GM23338 (cell line): ENCODE results near the gene TMEM117. TPM values are rescaled to one million over a fixed set of nuclear protein-coding genes. Genes with fewer than 3 reads are reported as not detected.

Experiments
- ATAC-seq: fragments of 200-7000 bp; cut with Tn5 transposase; 3 replicates; pipeline ENCODE4 v1.9.1; 2020
- DNase-seq: peaks from one replicate; pipeline ENCODE4 v3.0.0-alpha.2; 2015; ENCODE audit warnings: low spot score
- H2AFZ ChIP-seq: fragments of 200-600 bp; sonication (generic); 2 replicates; pipeline ENCODE4 v1.8.0; 2016; ENCODE audit warnings: antibody characterized with exemption, mild to moderate bottlenecking, moderate library complexity
- H3F3A ChIP-seq: fragments of 200-600 bp; sonication (generic); replicated peaks from 2 replicates; pipeline ENCODE4 v1.8.0; 2017; ENCODE audit warnings: antibody characterized with exemption, mixed run types, low read depth
- H3K27ac ChIP-seq: fragments of 200-600 bp; sonication (generic); 2 replicates; pipeline ENCODE4 v1.6.1; 2016; ENCODE audit warnings: low read depth
- H3K27me3 ChIP-seq: fragments of 200-600 bp; sonication (generic); 2 replicates; pipeline ENCODE4 v1.8.0; 2016; ENCODE audit warnings: mild to moderate bottlenecking, mixed run types, moderate library complexity; ENCODE audit not compliant: insufficient read depth
- H3K36me3 ChIP-seq: fragments of 200-600 bp; sonication (generic); 2 replicates; pipeline ENCODE4 v1.8.0; 2016; ENCODE audit warnings: mild to moderate bottlenecking; ENCODE audit not compliant: insufficient read depth
- H3K4me1 ChIP-seq: fragments of 200-600 bp; sonication (generic); 2 replicates; pipeline ENCODE4 v1.8.0; 2016; ENCODE audit warnings: mild to moderate bottlenecking, moderate library complexity; ENCODE audit not compliant: insufficient read depth
- H3K4me2 ChIP-seq: fragments of 200-600 bp; sonication (generic); 2 replicates; pipeline ENCODE4 v1.7.1; 2017; ENCODE audit warnings: mixed run types
- H3K4me3 ChIP-seq: fragments of 200-600 bp; sonication (generic); 2 replicates; pipeline ENCODE4 v1.6.1; 2016; ENCODE audit warnings: mixed run types
- H3K79me2 ChIP-seq: fragments of 200-600 bp; sonication (generic); replicated peaks from 2 replicates; pipeline ENCODE4 v1.8.0; 2017; ENCODE audit warnings: mild to moderate bottlenecking; ENCODE audit not compliant: insufficient read depth
- H3K9me2 ChIP-seq: fragments of 200-600 bp; sonication (generic); 2 replicates; pipeline ENCODE4 v1.8.0; 2017; ENCODE audit not compliant: insufficient read depth
- H4K20me1 ChIP-seq: fragments of 200-600 bp; sonication (generic); replicated peaks from 2 replicates; pipeline ENCODE4 v1.8.0; 2017; ENCODE audit warnings: mild to moderate bottlenecking; ENCODE audit not compliant: insufficient read depth
- H3K27ac Mint-ChIP-seq: 2 replicates; pipeline ENCODE4 v1.8.0; 2020; ENCODE audit warnings: inconsistent platforms, mild to moderate bottlenecking, moderate library complexity, mixed read lengths
- H3K27me3 Mint-ChIP-seq: 3 replicates; pipeline ENCODE4 v1.8.0; 2022; ENCODE audit warnings: low read depth, mild to moderate bottlenecking, moderate library complexity, mixed read lengths, inconsistent platforms; ENCODE audit not compliant: insufficient read depth, poor library complexity
- H3K36me3 Mint-ChIP-seq: 3 replicates; pipeline ENCODE4 v1.8.0; 2021; ENCODE audit warnings: low read depth, mild to moderate bottlenecking, inconsistent platforms, moderate library complexity, mixed read lengths
- H3K4me1 Mint-ChIP-seq: 3 replicates; pipeline ENCODE4 v1.8.0; 2020; ENCODE audit warnings: mild to moderate bottlenecking, inconsistent platforms, mixed read lengths
- H3K4me3 Mint-ChIP-seq: 3 replicates; pipeline ENCODE4 v1.8.0; 2021; ENCODE audit warnings: moderate library complexity, mild to moderate bottlenecking, inconsistent platforms, mixed read lengths
- H3K9me3 Mint-ChIP-seq: 3 replicates; pipeline ENCODE4 v1.8.0; 2020; ENCODE audit warnings: moderate library complexity, mild to moderate bottlenecking, inconsistent platforms, mixed read lengths
- CREB1 ChIP-seq: fragments of 250-450 bp; sonication (Bioruptor Pico); IDR thresholded peaks from 2 replicates; pipeline ENCODE4 v1.5.0; 2020; ENCODE audit warnings: low read depth, mild to moderate bottlenecking, moderate library complexity
- EZH2 ChIP-seq: fragments of 200-600 bp; sonication (generic); IDR thresholded peaks from one replicate; pipeline ENCODE4 v1.8.0; 2017; ENCODE audit warnings: antibody characterized with exemption, mild to moderate bottlenecking, low read depth; ENCODE audit not compliant: unreplicated experiment
- EZH2phosphoT487 ChIP-seq: fragments of 200-600 bp; sonication (generic); IDR thresholded peaks from one replicate; pipeline ENCODE4 v1.8.1; 2018; ENCODE audit warnings: antibody characterized with exemption; ENCODE audit not compliant: unreplicated experiment
- JUNB ChIP-seq: IDR thresholded peaks from one replicate; pipeline ENCODE4 v1.6.1; 2016; ENCODE audit warnings: antibody characterized with exemption; ENCODE audit not compliant: unreplicated experiment
- NANOG ChIP-seq: IDR thresholded peaks from 2 replicates; pipeline ENCODE4 v1.6.1; 2016; ENCODE audit warnings: antibody characterized with exemption, borderline replicate concordance
- POLR2AphosphoS5 ChIP-seq: IDR thresholded peaks from 2 replicates; pipeline ENCODE4 v1.6.1; 2016; ENCODE audit warnings: antibody characterized with exemption, low read depth
- STAT1 ChIP-seq: IDR thresholded peaks from one replicate; pipeline ENCODE4 v1.6.1; 2016; ENCODE audit warnings: antibody characterized with exemption; ENCODE audit not compliant: unreplicated experiment
- ZNF114 ChIP-seq: fragments of 250-450 bp; sonication (Bioruptor Pico); IDR thresholded peaks from 2 replicates; pipeline ENCODE4 v1.5.0; 2020; ENCODE audit warnings: mild to moderate bottlenecking, moderate library complexity
- ZNF331 ChIP-seq: fragments of 250-450 bp; sonication (Bioruptor Pico); IDR thresholded peaks from 2 replicates; pipeline ENCODE4 v1.5.0; 2020; ENCODE audit warnings: low read depth, mild to moderate bottlenecking, moderate library complexity
- polyA plus RNA-seq: library from polyadenylated mRNA; unstranded; fragments of >200 nt; fragmentation: Nextera tagmentation; extraction: Ambion mirVana; gene quantifications from 2 replicates; pipeline ENCODE4 v1.2.1, GENCODE V29; 2016
- total RNA-seq: library from RNA; depleted of rRNA; stranded (reverse); fragments of >200 nt; shearing (Covaris generic); gene quantifications from 2 replicates; pipeline ENCODE4 v1.2.3, GENCODE V29; 2014
- TF ChIP-seq, protein P1 (sequence below): IDR thresholded peaks from 2 replicates; pipeline ENCODE4 v1.6.1; 2016; ENCODE audit warnings: antibody characterized with exemption
- TF ChIP-seq, protein P2 (sequence below): fragments of 250-450 bp; sonication (Bioruptor Pico); IDR thresholded peaks from 2 replicates; pipeline ENCODE4 v1.5.0; 2020; ENCODE audit warnings: mild to moderate bottlenecking, moderate library complexity
- TF ChIP-seq, protein P3 (sequence below): IDR thresholded peaks from one replicate; pipeline ENCODE4 v1.6.1; 2018; ENCODE audit warnings: antibody characterized with exemption; ENCODE audit not compliant: unreplicated experiment
- TF ChIP-seq, protein P4 (sequence below), 2 experiments: fragments of 200-600 bp in 1 of 2; sonication (generic) in 1 of 2; conservative IDR thresholded peaks; 2 replicates each; pipeline versions ENCODE4 v1.5.1 to v1.6.1; 2016 to 2017; ENCODE audit warnings: antibody characterized with exemption in 2 of 2, low read depth in 2 of 2, mild to moderate bottlenecking in 2 of 2, moderate library complexity in 1 of 2

The TMEM117 gene
- total and polyA plus RNA-seq, 2 experiments from 2014 or later = 0.94 to 1.6 TPM

DNA sequence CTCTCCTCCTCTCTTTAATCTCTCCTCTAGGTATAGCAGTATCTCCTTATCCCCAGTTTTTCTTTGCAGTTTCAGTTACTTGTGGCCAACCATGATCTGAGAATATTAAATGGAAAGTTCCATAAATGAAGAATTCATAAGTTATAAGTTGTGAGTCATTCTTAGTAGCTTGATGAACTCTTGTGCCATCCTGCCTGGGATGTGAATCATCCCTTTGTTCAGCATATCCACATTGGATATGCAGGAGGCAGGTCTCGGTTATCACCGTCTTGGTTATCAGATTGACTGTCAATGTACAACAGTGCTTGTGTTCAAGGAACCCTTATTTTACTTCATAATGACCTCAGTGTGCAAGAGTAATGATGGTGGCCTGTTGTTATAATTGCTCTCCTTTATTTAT is 134.0 kb downstream of the TMEM117 start:
- H3K4me1 Mint-ChIP-seq = peaks cover 6% of the 10 kb centered on the region; the same call in 1 of the 3 replicates
- TF ChIP-seq ZNF331 (CRISPR knock-in tag) (no peak), EZH2phosphoT487 (no peak), POLR2AphosphoS5 (no peak), CREB1 (CRISPR knock-in tag) (no peak), EZH2 (no peak), STAT1 (no peak), NANOG (no peak), ZNF114 (CRISPR knock-in tag) (no peak), JUNB (no peak)
- TF ChIP-seq, protein P1, sequence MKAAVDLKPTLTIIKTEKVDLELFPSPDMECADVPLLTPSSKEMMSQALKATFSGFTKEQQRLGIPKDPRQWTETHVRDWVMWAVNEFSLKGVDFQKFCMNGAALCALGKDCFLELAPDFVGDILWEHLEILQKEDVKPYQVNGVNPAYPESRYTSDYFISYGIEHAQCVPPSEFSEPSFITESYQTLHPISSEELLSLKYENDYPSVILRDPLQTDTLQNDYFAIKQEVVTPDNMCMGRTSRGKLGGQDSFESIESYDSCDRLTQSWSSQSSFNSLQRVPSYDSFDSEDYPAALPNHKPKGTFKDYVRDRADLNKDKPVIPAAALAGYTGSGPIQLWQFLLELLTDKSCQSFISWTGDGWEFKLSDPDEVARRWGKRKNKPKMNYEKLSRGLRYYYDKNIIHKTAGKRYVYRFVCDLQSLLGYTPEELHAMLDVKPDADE = no peak
- TF ChIP-seq, protein P2, sequence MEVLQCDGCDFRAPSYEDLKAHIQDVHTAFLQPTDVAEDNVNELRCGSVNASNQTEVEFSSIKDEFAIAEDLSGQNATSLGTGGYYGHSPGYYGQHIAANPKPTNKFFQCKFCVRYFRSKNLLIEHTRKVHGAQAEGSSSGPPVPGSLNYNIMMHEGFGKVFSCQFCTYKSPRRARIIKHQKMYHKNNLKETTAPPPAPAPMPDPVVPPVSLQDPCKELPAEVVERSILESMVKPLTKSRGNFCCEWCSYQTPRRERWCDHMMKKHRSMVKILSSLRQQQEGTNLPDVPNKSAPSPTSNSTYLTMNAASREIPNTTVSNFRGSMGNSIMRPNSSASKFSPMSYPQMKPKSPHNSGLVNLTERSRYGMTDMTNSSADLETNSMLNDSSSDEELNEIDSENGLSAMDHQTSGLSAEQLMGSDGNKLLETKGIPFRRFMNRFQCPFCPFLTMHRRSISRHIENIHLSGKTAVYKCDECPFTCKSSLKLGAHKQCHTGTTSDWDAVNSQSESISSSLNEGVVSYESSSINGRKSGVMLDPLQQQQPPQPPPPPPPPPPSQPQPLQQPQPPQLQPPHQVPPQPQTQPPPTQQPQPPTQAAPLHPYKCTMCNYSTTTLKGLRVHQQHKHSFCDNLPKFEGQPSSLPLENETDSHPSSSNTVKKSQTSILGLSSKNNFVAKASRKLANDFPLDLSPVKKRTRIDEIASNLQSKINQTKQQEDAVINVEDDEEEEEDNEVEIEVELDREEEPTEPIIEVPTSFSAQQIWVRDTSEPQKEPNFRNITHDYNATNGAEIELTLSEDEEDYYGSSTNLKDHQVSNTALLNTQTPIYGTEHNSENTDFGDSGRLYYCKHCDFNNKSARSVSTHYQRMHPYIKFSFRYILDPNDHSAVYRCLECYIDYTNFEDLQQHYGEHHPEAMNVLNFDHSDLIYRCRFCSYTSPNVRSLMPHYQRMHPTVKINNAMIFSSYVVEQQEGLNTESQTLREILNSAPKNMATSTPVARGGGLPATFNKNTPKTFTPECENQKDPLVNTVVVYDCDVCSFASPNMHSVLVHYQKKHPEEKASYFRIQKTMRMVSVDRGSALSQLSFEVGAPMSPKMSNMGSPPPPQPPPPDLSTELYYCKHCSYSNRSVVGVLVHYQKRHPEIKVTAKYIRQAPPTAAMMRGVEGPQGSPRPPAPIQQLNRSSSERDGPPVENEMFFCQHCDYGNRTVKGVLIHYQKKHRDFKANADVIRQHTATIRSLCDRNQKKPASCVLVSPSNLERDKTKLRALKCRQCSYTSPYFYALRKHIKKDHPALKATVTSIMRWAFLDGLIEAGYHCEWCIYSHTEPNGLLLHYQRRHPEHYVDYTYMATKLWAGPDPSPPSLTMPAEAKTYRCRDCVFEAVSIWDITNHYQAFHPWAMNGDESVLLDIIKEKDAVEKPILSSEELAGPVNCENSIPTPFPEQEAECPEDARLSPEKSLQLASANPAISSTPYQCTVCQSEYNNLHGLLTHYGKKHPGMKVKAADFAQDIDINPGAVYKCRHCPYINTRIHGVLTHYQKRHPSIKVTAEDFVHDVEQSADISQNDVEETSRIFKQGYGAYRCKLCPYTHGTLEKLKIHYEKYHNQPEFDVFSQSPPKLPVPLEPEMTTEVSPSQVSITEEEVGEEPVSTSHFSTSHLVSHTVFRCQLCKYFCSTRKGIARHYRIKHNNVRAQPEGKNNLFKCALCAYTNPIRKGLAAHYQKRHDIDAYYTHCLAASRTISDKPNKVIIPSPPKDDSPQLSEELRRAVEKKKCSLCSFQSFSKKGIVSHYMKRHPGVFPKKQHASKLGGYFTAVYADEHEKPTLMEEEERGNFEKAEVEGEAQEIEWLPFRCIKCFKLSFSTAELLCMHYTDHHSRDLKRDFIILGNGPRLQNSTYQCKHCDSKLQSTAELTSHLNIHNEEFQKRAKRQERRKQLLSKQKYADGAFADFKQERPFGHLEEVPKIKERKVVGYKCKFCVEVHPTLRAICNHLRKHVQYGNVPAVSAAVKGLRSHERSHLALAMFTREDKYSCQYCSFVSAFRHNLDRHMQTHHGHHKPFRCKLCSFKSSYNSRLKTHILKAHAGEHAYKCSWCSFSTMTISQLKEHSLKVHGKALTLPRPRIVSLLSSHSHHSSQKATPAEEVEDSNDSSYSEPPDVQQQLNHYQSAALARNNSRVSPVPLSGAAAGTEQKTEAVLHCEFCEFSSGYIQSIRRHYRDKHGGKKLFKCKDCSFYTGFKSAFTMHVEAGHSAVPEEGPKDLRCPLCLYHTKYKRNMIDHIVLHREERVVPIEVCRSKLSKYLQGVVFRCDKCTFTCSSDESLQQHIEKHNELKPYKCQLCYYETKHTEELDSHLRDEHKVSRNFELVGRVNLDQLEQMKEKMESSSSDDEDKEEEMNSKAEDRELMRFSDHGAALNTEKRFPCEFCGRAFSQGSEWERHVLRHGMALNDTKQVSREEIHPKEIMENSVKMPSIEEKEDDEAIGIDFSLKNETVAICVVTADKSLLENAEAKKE (CRISPR knock-in tag) = no peak
- TF ChIP-seq, protein P3, sequence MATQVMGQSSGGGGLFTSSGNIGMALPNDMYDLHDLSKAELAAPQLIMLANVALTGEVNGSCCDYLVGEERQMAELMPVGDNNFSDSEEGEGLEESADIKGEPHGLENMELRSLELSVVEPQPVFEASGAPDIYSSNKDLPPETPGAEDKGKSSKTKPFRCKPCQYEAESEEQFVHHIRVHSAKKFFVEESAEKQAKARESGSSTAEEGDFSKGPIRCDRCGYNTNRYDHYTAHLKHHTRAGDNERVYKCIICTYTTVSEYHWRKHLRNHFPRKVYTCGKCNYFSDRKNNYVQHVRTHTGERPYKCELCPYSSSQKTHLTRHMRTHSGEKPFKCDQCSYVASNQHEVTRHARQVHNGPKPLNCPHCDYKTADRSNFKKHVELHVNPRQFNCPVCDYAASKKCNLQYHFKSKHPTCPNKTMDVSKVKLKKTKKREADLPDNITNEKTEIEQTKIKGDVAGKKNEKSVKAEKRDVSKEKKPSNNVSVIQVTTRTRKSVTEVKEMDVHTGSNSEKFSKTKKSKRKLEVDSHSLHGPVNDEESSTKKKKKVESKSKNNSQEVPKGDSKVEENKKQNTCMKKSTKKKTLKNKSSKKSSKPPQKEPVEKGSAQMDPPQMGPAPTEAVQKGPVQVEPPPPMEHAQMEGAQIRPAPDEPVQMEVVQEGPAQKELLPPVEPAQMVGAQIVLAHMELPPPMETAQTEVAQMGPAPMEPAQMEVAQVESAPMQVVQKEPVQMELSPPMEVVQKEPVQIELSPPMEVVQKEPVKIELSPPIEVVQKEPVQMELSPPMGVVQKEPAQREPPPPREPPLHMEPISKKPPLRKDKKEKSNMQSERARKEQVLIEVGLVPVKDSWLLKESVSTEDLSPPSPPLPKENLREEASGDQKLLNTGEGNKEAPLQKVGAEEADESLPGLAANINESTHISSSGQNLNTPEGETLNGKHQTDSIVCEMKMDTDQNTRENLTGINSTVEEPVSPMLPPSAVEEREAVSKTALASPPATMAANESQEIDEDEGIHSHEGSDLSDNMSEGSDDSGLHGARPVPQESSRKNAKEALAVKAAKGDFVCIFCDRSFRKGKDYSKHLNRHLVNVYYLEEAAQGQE = no peak
- TF ChIP-seq, protein P4, sequence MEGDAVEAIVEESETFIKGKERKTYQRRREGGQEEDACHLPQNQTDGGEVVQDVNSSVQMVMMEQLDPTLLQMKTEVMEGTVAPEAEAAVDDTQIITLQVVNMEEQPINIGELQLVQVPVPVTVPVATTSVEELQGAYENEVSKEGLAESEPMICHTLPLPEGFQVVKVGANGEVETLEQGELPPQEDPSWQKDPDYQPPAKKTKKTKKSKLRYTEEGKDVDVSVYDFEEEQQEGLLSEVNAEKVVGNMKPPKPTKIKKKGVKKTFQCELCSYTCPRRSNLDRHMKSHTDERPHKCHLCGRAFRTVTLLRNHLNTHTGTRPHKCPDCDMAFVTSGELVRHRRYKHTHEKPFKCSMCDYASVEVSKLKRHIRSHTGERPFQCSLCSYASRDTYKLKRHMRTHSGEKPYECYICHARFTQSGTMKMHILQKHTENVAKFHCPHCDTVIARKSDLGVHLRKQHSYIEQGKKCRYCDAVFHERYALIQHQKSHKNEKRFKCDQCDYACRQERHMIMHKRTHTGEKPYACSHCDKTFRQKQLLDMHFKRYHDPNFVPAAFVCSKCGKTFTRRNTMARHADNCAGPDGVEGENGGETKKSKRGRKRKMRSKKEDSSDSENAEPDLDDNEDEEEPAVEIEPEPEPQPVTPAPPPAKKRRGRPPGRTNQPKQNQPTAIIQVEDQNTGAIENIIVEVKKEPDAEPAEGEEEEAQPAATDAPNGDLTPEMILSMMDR (conservative IDR thresholded peaks at IDR 0.05; ENCODE audit: low read depth in 2 of 2) = no peak
- Histone ChIP-seq H2AFZ (no peak overlapping the region), H3K4me2 (no peak overlapping the region), H3K9me2 (no peaks in the 10 kb centered on the region), H3K4me1 (no peaks in the 10 kb centered on the region), H3K27me3 (no peaks in the 10 kb centered on the region), H3K79me2 (no peaks in the 10 kb centered on the region), H4K20me1 (no peaks in the 10 kb centered on the region), H3K27ac (no peak overlapping the region), H3K4me3 (no peak overlapping the region), H3K36me3 (0 out of 2 replicates have a peak, but pooled peaks cover 5% of the 10 kb centered on the region), H3F3A (no peaks in the 10 kb centered on the region)
- H3K27ac Mint-ChIP-seq = no peak overlapping the region
- H3K9me3 Mint-ChIP-seq = peaks cover 15% of the 10 kb centered on the region
- 0 out of 3 replicates have a peak, but pooled peaks cover 6% of the 10 kb centered on the region for H3K36me3 Mint-ChIP-seq
- no peak for ATAC-seq
- no peak overlapping the region for H3K4me3 Mint-ChIP-seq
- no peak for DNase-seq
- peaks cover 3% of the 10 kb centered on the region for H3K27me3 Mint-ChIP-seq
